PC-3 (cell line): ENCODE results near the gene CLASP1. TPM values are rescaled to one million over a fixed set of nuclear protein-coding genes. Genes with fewer than 3 reads are reported as not detected.
"Not testable (repeated sequence)": the region's sequence is repeated elsewhere in the genome, so short reads cannot be mapped to it uniquely, and the experiment has no call there.

Experiments used
- ATAC-seq: fragments of 200-7000 bp; cut with Tn5 transposase; 2 replicates; pipeline ENCODE4 v1.9.1; 2020; ENCODE audit warnings: mild to moderate bottlenecking, moderate library complexity
- BruUV-seq: library from RNA; stranded (reverse); fragments of 400-500 nt; replicated peaks from 2 replicates; lab custom pipeline; 2021; lab: Mats Ljungman, UMichigan
- CTCF ChIA-PET: fragments of 300-600 bp; sonication (Branson Sonifier 250); formaldehyde crosslinking; loops from one replicate; lab custom pipeline; 2022; ENCODE audit warnings: antibody characterized with exemption; lab: Charles Lee
- POLR2A ChIA-PET: fragments of 300-600 bp; sonication (Branson Sonifier 250); formaldehyde crosslinking; loops from one replicate; lab custom pipeline; 2022; ENCODE audit warnings: antibody characterized with exemption; ENCODE audit not compliant: unreplicated experiment; lab: Charles Lee
- DNase-seq: peaks from one replicate; pipeline ENCODE4 v3.0.0-alpha.2; 2015
- H2AFZ ChIP-seq: fragments of 300-600 bp; sonication (generic); 2 replicates; pipeline ENCODE4 v1.6.0; 2016; ENCODE audit warnings: antibody characterized with exemption, low read length
- H3F3A ChIP-seq: fragments of 300-600 bp; sonication (generic); one replicate; pipeline ENCODE4 v1.6.0; 2017; ENCODE audit warnings: antibody characterized with exemption, low read length, control low read depth, mild to moderate bottlenecking; ENCODE audit not compliant: unreplicated experiment
- H3K27ac ChIP-seq: fragments of 300-600 bp; sonication (generic); 2 replicates; pipeline ENCODE4 v1.5.1; 2016; ENCODE audit warnings: mild to moderate bottlenecking, low read length
- H3K27me3 ChIP-seq: fragments of 300-600 bp; sonication (generic); 2 replicates; pipeline ENCODE4 v1.6.1; 2016; ENCODE audit warnings: low read length, mixed read lengths
- H3K36me3 ChIP-seq: fragments of 300-600 bp; sonication (generic); 2 replicates; pipeline ENCODE4 v1.6.1; 2016; ENCODE audit warnings: low read depth, mixed run types, low read length, mixed read lengths
- H3K4me1 ChIP-seq: fragments of 300-600 bp; sonication (generic); 2 replicates; pipeline ENCODE4 v1.5.1; 2016; ENCODE audit warnings: low read length; ENCODE audit not compliant: insufficient read depth
- H3K4me2 ChIP-seq: fragments of 300-600 bp; sonication (generic); 2 replicates; pipeline ENCODE4 v1.6.0; 2016; ENCODE audit warnings: low read length
- H3K4me3 ChIP-seq: fragments of 300-600 bp; sonication (generic); 2 replicates; pipeline ENCODE4 v1.5.1; 2016; ENCODE audit warnings: mild to moderate bottlenecking, low read length, mixed read lengths
- H3K79me2 ChIP-seq: fragments of 300-600 bp; sonication (generic); 2 replicates; pipeline ENCODE4 v1.6.1; 2017; ENCODE audit warnings: low read length, mixed read lengths
- H3K9ac ChIP-seq: fragments of 300-600 bp; sonication (generic); 2 replicates; pipeline ENCODE4 v1.6.0; 2016; ENCODE audit warnings: mild to moderate bottlenecking, low read length
- H3K9me2 ChIP-seq: fragments of 300-600 bp; sonication (generic); replicated peaks from 2 replicates; pipeline ENCODE4 v1.6.1; 2016; ENCODE audit warnings: mixed run types, low read length, mixed read lengths
- H3K9me3 ChIP-seq: fragments of 300-600 bp; sonication (generic); 2 replicates; pipeline ENCODE4 v1.6.1; 2016; ENCODE audit warnings: low read length, mixed read lengths
- H4K20me1 ChIP-seq: fragments of 300-600 bp; sonication (generic); 2 replicates; pipeline ENCODE4 v1.6.1; 2016; ENCODE audit warnings: low read length, mixed read lengths
- EZH2 ChIP-seq: fragments of 300-600 bp; sonication (generic); IDR thresholded peaks from one replicate; pipeline ENCODE4 v1.6.1; 2017; ENCODE audit warnings: antibody characterized with exemption, mild to moderate bottlenecking, low read length; ENCODE audit not compliant: unreplicated experiment
- EZH2phosphoT487 ChIP-seq: fragments of 300-600 bp; sonication (generic); IDR thresholded peaks from 2 replicates; pipeline ENCODE4 v1.6.1; 2018; ENCODE audit warnings: mild to moderate bottlenecking, antibody characterized with exemption, low read length, borderline replicate concordance
- intact Hi-C: fragments of 100-400 bp; cut with micrococcal nuclease; formaldehyde crosslinking; loops from 2 replicates; pipeline ENCODE4 v1.9.0; 2023
- total RNA-seq: library from RNA; depleted of rRNA; stranded (reverse); fragments of >200 nt; gene quantifications from 2 replicates; pipeline ENCODE4 v1.2.3, GENCODE V29; 2014
- TF ChIP-seq, protein P1 (sequence below): fragments of 300-600 bp; sonication (generic); conservative IDR thresholded peaks from 2 replicates; pipeline ENCODE4 v1.5.1; 2017; ENCODE audit warnings: antibody characterized with exemption, low read depth, mild to moderate bottlenecking, low read length

Gene CLASP1
- total RNA-seq, 1 experiment from 2014 or later, result 24.3 TPM

DNA sequence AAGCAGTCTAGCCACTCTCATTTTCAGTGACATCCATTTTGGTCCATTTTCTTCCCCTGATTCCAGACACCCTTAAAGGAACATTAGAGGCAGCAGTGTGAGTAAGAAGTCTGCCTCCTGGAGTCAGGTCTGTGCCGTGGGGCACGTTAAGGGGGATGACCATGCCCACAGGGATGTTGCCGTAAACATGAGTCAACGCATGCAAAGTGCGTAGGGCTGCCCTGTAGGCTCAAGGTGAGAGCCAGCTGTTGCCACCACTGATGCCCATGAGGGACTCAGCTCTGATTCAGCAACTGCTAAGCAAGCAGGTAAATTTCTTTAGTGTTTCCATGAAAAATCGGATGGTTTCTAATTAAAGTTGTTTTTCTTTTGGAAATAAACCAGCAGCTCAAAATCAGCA, 302.9 kb downstream of the CLASP1 start:
- Histone ChIP-seq H3K36me3 (peaks cover 29% of the 10 kb centered on the region), H3K4me3 (no peak overlapping the region), H2AFZ (no peak overlapping the region), H3K79me2 (no peaks in the 10 kb centered on the region), H3K4me1 (peaks cover 20% of the 10 kb centered on the region), H3K4me2 (peak overlapping the region; percentile 50), H3K9me2 (no peaks in the 10 kb centered on the region), H3F3A (no peaks in the 10 kb centered on the region), H3K27me3 (no peaks in the 10 kb centered on the region), H4K20me1 (no peaks in the 10 kb centered on the region), H3K27ac (peak overlapping the region; percentile 47), H3K9ac (no peak overlapping the region), H3K9me3 (no peaks in the 10 kb centered on the region)
- TF ChIP-seq EZH2, result no peak
- TF ChIP-seq, protein P1, sequence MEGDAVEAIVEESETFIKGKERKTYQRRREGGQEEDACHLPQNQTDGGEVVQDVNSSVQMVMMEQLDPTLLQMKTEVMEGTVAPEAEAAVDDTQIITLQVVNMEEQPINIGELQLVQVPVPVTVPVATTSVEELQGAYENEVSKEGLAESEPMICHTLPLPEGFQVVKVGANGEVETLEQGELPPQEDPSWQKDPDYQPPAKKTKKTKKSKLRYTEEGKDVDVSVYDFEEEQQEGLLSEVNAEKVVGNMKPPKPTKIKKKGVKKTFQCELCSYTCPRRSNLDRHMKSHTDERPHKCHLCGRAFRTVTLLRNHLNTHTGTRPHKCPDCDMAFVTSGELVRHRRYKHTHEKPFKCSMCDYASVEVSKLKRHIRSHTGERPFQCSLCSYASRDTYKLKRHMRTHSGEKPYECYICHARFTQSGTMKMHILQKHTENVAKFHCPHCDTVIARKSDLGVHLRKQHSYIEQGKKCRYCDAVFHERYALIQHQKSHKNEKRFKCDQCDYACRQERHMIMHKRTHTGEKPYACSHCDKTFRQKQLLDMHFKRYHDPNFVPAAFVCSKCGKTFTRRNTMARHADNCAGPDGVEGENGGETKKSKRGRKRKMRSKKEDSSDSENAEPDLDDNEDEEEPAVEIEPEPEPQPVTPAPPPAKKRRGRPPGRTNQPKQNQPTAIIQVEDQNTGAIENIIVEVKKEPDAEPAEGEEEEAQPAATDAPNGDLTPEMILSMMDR, result peak; percentile 49
- TF ChIP-seq EZH2phosphoT487, result peak; percentile 75
- ChIA-PET POLR2A (interaction anchor here (0.5 kb wide), 1 partner anchor 10 kb away, joined by 4 read pairs; no protein-coding TSS in a partner anchor), CTCF (no interaction called here)
- BruUV-seq, result no TSS peak
- DNase-seq, result peak; percentile 91
- intact Hi-C loops, result no loop called here
- ATAC-seq, result peak; percentile 97

DNA sequence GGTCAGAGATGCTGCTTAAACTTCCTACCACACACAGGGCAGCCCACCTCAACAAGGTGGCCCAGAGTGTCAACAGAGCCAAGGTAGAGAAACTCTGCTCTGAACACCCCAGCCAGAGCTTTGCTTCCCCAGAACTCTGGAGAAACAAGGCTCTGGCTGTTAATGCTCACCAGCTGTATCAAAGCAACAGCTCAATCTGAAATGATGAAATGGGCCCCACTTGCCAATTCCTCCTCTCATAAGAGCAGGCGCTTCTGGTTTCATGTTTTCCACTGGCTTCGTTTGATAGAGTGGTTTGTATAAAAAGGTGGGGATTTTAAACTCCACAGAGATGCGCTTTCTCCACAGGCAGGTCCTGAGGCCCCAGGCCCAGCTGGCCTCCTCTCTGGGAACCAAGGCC, 303.4 kb downstream of the CLASP1 start:
- no TSS peak for BruUV-seq
- Histone ChIP-seq H3F3A (no peaks in the 10 kb centered on the region), H3K9me3 (no peaks in the 10 kb centered on the region), H3K27ac (peak overlapping the region; percentile 47), H3K27me3 (no peaks in the 10 kb centered on the region), H4K20me1 (no peaks in the 10 kb centered on the region), H3K79me2 (no peaks in the 10 kb centered on the region), H3K4me3 (no peak overlapping the region), H3K4me1 (peaks cover 20% of the 10 kb centered on the region), H3K9me2 (no peaks in the 10 kb centered on the region), H3K36me3 (peaks cover 29% of the 10 kb centered on the region), H3K9ac (no peak overlapping the region), H2AFZ (no peak overlapping the region), H3K4me2 (peak overlapping the region; percentile 50)
- ChIA-PET CTCF (no interaction called here), POLR2A (no interaction called here)
- DNase-seq (no peak), ATAC-seq (no peak)
- intact Hi-C loops, result no loop called here
- TF ChIP-seq EZH2phosphoT487 (no peak), EZH2 (no peak)
- TF ChIP-seq, protein P1, result no peak

DNA sequence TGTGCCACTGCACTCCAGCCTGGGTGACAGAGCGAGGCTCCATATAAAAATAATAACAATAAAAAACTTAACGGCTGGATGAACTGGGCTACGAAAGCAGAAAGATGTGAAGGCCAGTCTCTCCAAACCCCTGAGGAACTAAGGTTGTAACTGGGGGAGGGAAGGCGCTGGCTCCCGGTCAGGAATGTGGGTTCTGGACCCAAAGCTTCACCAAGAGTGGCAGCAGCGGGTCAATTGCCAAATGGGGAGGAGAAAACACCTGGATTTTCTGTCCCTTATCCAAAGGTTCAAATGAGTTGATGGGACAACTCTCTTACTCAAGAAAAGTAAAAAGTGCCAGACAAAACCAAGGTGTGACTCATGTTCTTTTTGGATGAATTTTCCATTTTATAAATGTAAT, 304.2 kb downstream of the CLASP1 start:
- ChIA-PET CTCF (no interaction called here), POLR2A (no interaction called here)
- Histone ChIP-seq H3K79me2 (no peaks in the 10 kb centered on the region), H3K4me2 (no peak overlapping the region), H3K9ac (no peak overlapping the region), H3K27ac (no peak overlapping the region), H3K9me3 (no peaks in the 10 kb centered on the region), H3K27me3 (no peaks in the 10 kb centered on the region), H3K9me2 (no peaks in the 10 kb centered on the region), H4K20me1 (no peaks in the 10 kb centered on the region), H3K36me3 (peaks cover 25% of the 10 kb centered on the region), H3K4me1 (peaks cover 20% of the 10 kb centered on the region), H2AFZ (no peak overlapping the region), H3F3A (no peaks in the 10 kb centered on the region), H3K4me3 (no peak overlapping the region)
- DNase-seq, result no peak
- no TSS peak for BruUV-seq
- intact Hi-C loops, result no loop called here
- TF ChIP-seq EZH2, result no peak
- ATAC-seq, result no peak

DNA sequence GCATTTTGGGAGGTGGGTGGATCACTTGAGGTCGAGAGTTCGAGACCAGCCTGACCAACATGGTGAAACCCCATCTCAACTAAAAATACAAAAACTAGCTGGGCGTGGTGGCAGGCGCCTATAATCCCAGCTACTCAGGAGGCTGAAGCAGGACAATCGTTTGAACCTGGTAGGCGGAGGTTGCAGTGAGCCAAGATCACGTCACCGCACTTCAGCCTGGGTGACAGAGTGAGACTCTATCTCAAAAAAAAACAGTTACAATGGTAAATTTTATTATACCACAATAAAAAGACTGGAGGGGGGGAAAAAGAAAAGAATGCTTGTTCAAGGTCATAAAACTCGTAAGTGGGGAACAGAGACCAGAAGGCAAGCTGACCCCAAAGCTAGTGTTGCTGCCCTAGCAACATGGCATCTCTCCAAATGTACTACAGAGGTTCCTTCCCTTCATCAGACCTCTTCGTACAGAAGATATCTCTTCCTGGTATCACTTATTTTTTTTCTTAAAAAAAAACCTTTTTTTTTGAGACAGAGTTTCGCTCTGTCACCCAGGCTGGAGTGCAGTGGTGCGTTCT, 305.3 kb downstream of the CLASP1 start:
- BruUV-seq, intact Hi-C loops, CTCF ChIA-PET, H4K20me1 ChIP-seq, H3K27me3 ChIP-seq, POLR2A ChIA-PET, H3K9ac ChIP-seq, H3F3A ChIP-seq, DNase-seq, H3K4me3 ChIP-seq, H3K79me2 ChIP-seq, H3K9me3 ChIP-seq, H3K27ac ChIP-seq, H3K9me2 ChIP-seq, ATAC-seq, H3K4me2 ChIP-seq, H2AFZ ChIP-seq: not testable (repeated sequence)
- Histone ChIP-seq H3K36me3 (peaks cover 25% of the 10 kb centered on the region), H3K4me1 (peaks cover 20% of the 10 kb centered on the region)
